ENCODE data around the gene TMUB1.

The TMUB1 gene

DNA sequence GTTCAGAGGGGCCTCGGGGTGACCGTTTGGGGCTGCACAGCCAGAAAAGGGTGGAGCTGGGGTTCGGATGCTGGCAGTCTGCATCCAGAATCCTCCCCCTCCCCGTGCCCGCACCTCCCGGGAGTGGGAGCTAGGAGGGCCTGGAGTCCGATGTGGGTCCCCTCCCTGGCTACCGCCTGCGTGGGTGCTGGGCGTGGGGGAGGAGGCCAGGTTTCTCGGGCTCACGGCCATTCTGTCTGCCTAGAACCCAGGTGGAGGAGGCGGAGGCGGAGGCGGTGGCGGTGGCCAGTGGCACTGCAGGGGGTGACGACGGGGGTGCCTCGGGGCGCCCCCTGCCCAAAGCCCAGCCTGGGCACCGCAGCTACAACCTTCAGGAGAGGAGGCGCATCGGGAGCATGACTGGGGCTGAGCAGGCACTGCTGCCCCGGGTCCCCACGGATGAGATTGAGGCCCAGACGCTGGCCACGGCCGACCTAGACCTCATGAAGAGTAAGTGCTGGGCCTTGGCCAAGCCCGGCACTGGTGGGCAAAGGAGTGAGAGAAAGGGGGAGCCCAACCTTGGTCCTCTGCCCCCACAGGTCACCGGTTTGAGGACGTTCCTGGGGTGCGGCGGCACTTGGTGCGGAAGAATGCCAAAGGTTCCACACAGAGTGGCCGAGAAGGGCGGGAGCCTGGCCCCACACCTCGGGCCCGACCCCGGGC lies 16.9 kb downstream of the TMUB1 start:
- DNase-seq, result no peak

- no peak for DNase-seq
Observed at GRCh38 chr7:151065516-151065915, 17.8 kb downstream of the TMUB1 start.

DNA sequence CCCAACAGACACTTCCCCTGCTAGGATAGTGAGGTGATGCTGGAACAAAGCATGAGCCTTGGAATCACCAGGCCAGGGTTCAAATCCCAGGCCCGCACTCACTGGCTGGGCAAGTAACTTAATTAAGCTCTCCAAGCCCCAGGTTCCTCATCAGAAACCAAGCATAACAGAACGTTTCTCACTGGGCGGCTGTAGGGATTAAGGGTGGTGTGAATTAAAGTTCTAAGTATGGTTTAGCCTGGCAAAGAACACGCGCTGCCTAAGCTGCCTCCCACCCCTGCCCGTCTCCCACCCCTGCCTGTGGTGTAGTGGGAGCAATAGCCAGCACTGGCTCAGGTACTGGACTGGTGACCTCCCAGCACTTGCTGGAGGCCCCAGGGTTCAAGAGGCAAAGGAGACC lies 18.3 kb downstream of the TMUB1 start:
- no peak for DNase-seq

- DNase-seq, result no peak
Observed at GRCh38 chr7:151064454-151064853, 18.8 kb downstream of the TMUB1 start.

DNA sequence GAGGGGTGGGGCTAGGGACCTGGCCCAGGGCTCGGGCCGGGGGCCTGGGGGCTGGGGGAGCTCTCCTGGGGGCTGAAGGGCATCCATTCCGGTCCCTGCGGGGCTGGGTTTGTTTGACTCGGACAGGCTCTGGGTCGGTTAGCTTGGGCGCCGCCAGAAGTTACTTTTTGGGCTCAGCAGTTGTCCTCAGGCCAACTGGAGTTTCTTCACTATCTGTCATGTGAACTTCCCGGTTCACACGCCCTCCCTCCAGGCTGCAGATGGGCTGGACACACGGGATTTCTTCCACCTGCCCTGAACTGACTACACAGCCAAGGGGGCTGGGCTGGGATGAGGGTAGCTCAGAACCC lies 20.1 kb downstream of the TMUB1 start:
- DNase-seq, result no peak

DNA sequence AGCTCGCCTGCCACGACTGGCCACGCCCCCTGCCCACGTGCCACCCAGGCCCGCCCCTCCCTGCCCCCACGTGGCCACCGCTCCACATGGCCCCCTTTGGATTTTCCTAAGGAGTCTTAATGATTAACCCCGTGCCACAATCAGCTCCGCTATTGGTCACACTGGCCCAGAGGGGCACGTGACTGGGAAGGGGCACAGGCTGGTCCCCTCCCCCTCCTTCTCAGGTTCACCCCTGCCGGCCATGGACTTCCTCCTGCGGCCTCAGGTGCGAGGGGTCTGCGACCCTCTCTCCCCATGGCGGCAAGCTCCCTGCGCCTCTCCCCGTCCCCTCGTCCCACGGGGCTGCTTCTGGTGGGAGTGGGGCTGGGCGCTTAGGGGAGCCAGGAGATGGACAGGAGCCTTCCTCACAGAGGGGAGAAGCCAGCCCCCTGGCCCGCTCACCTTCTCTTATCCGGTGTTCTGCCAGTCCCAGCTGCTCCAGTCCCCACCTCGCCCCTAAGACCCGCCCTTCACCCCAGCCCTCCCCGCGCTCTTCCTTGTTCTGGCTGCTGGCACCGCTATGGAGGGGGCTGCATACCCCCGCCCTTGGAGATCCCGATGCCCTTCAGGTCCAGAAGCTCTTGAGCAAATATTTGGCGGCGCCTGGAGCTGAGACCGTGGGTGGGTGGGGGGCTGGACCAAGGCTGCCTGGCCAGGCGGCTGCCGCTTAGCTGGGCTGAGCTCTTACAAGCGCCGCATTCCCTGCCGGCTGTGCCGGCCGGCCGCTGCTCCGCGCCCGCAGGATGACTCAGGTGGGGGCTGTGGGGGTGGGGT lies 20.7 kb downstream of the TMUB1 start:
- DNase-seq, result no peak

DNA sequence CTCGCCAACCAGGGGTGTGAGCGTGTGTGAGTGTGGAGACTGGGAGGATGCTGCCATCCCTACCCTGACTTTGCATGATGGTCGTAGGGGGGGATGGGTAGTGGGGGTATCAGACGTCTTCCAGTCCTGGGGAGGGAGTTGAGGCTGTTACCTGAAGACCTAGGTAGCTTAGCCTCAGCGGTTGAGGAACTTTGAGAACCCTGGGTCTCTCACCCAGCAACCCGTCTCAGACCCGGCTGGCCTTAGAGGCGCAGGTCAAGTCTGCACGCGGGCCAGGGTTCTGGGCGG lies 21.2 kb downstream of the TMUB1 start:
- DNase-seq, result no peak

GRCh38 chr7:151061213-151062110 lies 21.8 kb downstream of the TMUB1 start:
- no peak for DNase-seq

DNA sequence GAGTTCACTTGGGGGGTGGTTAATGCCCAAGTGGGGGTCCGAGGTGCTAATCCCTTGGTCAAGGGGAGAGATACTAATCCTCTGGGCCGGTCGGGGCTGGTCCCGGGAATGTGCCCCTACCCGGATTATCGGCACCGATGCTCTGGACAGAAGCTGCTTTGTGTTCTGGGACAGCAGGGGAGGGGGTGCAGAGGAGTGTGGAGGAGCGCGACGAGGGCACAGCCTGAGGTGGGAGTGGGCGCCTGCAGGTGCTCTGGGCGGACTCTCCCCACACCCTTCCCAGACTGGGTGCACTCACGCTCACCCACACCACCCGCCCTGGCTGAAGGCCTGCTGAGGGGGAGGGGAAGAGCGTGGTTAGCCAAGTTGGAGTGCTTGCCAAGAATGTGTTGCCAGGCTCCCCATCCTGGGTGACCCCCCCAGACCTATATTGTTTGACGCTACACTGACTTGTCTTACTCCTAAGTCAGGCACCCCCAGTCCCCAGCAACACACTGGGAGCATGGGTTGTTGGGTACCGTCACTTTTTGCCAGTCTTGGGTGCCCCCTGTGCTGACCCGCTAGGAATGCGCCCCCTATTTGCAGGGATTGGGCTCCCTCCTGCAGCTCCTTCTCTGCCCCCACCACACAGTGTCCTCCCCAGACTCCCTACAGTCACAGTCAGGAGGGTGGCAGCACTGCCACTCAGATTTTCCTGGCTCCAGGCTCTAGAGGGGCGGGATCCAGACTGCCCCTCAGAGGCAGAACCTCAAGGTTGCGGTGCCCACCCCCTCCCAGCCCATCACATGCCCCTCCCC lies 22.7 kb downstream of the TMUB1 start:
- peak in 1 of 2 donors; percentile 4 for DNase-seq

- DNase-seq, result no peak
Observed at GRCh38 chr7:151060113-151060415, 23.2 kb downstream of the TMUB1 start.

GRCh38 chr7:151059367-151060112 lies 23.8 kb downstream of the TMUB1 start, which contains the start of gene SLC4A2:
TSS of gene SLC4A2 (plus strand) at chr7:151059589. CDS start at chr7:151061988, 2,399 bp downstream.
- DNase-seq, result peak; percentile 29 to 51

DNA sequence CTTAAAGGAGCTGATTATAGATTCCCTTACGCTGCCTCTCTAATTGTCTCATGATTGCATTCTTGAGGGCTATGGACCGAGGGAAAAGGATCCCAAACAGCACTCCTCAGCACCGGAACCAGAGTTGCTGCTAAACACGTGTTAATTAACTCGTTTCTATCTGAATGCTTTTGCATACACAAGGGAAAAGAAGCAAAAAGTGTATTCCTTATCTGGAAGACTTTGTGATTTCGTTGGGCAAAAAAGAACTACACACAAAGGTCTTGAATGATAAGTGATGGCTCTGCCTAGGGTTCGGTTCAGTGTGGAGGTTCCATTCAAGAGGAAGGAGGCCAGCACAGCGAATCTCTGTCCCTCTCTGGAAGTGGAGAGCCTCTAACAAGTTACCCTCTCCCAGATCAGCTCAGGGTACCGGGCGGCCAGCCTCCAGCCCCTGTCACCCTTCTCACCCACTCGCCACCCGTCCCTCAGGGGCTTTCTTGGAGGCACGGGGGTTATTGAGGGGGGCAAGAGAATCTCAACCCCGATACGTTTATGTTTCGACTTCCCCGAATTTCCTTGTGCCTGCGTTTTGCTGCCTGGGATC lies 24.4 kb downstream of the TMUB1 start:
- peak in 1 of 2 donors; percentile 19 for DNase-seq

- peak; percentile 98 to 99 for DNase-seq
Observed at GRCh38 chr7:151057989-151058780, 25.1 kb downstream of the TMUB1 start.

DNA sequence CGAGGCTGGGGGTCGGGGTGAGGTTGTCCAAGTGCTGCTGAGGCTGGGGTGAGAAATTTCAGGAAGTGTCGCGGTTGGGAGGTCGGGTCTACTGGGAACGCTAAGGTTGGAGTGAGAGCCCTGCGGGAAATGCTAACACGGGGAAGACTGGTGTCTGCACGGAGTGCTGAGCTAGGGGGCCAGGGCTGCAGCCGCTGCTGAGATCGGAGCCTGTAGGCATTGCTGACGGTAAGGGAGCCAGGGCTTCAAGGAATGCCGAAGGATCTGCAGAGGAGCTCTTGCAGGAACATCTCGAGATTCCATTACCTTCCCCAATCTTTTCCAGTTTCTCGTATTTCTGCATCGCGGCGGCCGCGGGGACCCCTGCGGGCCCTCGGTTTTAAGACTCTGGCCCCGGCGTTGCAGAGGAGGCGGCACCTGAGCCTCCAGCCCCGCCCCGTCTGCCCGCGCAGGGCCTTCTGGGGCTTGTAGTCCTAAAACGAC lies 25.7 kb downstream of the TMUB1 start, which contains the start of gene CDK5:
Gene CDK5, minus strand, starts transcription at position 392 of the 483 bp plus-strand sequence. Its CDS starts 49 bp downstream, at position 343.
- no peak for DNase-seq

- no peak for DNase-seq
Observed at GRCh38 chr7:151056666-151057505, 26.4 kb downstream of the TMUB1 start.

- no peak for DNase-seq
Observed at GRCh38 chr7:151056283-151056665, 27.0 kb downstream of the TMUB1 start.

GRCh38 chr7:151053751-151054150 lies 29.5 kb downstream of the TMUB1 start:
- no peak for DNase-seq

DNA sequence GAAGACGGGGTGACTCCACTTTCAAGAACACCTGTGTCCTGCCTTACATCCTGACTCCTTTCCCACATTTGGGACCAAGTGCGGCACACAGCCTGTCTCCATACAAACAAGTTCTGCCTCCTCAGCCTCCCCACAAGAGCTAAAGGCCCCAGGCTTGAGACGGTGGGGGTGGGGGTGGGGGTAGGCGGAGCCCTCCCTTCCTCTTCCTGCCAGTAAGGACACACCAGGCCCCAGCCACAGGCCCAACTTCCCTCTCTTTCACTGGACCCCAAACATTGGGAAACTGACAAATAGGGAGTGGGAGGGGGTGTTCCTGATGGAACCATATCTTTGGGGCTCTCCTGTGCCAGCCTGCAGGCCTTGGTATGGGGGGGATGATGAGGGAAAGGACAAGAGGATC lies 30.2 kb downstream of the TMUB1 start:
- DNase-seq, result peak; percentile 47 to 58

DNA sequence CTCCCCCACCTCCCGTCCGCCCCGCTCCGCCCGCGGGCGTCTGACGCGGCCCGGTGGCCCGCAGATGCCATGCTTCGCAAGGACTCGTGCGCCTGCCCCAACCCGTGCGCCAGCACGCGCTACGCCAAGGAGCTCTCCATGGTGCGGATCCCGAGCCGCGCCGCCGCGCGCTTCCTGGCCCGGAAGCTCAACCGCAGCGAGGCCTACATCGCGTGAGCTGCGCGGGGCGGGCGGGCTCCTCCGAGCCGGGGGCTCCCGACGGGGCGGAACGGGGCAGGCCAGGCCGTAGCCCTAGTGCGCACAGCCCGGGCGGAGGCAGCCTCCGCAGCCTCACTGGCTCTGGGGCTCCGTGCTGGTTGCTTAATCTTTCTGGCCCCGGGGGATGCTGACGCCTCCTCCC lies 32.2 kb downstream of the TMUB1 start:
- peak; percentile 16 to 32 for DNase-seq
